ENCODE results near the gene ASB13. TPM values are rescaled to one million over a fixed set of nuclear protein-coding genes. Genes with fewer than 3 reads are reported as not detected.

The ASB13 gene
- total and polyA plus RNA-seq, 2 of the 13 experiments (the other 11 are each of a cell fraction or from before 2014, with no cell fraction given) = 9.3 to 15.4 TPM

DNA sequence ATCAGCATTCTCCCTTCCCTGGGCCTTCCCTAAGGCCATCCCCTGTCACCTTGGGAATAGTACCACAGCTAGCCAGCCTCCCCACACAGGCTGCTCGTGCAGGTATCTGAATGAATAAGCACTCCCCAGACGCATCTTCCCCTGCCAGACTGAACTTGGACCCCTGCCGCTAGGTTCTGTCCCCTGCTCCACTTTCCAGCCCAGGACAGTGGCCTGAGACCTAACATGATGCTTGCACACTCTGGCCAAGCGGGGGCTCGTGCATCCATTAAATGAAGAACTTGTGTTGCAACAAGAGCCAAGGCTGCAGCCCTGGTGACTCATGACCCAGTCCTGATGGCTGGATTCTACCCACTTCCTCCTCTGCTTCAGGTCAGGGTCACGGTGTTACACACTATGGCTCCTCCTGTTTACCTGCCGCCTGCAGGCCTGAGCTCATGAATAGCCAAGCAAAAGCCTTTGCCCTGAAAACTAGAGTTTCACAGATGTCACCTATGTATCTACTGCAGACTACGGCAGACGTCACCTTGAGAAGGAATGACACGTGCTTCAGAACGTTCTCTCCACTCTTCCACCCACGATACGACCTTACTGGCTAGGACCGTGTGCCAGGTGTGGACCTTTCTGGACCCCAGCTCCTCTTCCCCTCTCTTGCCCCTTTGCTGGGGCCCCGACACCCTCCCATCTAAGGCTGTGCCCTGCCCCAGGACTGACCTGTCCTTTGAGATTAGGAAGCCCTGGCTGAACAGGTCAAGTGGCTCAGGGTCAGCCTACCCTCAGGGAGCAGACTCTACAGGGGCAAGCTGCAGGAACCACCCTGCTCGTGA lies 6.5 kb downstream of the ASB13 start (continued):
- no peak for TF ChIP-seq TOPORS (CRISPR knock-in tag; IDR thresholded peaks at IDR 0.05)
- TF ChIP-seq, protein P1, sequence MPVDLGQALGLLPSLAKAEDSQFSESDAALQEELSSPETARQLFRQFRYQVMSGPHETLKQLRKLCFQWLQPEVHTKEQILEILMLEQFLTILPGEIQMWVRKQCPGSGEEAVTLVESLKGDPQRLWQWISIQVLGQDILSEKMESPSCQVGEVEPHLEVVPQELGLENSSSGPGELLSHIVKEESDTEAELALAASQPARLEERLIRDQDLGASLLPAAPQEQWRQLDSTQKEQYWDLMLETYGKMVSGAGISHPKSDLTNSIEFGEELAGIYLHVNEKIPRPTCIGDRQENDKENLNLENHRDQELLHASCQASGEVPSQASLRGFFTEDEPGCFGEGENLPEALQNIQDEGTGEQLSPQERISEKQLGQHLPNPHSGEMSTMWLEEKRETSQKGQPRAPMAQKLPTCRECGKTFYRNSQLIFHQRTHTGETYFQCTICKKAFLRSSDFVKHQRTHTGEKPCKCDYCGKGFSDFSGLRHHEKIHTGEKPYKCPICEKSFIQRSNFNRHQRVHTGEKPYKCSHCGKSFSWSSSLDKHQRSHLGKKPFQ (CRISPR knock-in tag; IDR thresholded peaks at IDR 0.05; ENCODE audit: insufficient replicate concordance) = no peak
- TF ChIP-seq, protein P2, sequence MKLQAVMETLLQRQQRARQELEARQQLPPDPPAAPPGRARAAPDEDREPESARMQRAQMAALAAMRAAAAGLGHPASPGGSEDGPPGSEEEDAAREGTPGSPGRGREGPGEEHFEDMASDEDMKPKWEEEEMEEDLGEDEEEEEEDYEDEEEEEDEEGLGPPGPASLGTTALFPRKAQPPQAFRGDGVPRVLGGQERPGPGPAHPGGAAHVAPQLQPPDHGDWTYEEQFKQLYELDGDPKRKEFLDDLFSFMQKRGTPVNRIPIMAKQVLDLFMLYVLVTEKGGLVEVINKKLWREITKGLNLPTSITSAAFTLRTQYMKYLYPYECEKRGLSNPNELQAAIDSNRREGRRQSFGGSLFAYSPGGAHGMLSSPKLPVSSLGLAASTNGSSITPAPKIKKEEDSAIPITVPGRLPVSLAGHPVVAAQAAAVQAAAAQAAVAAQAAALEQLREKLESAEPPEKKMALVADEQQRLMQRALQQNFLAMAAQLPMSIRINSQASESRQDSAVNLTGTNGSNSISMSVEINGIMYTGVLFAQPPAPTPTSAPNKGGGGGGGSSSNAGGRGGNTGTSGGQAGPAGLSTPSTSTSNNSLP (IDR thresholded peaks at IDR 0.05; ENCODE audit: low read depth, low read length) = peak; percentile 12; the same call in 1 of the 2 replicates
- TF ChIP-seq, protein P3, sequence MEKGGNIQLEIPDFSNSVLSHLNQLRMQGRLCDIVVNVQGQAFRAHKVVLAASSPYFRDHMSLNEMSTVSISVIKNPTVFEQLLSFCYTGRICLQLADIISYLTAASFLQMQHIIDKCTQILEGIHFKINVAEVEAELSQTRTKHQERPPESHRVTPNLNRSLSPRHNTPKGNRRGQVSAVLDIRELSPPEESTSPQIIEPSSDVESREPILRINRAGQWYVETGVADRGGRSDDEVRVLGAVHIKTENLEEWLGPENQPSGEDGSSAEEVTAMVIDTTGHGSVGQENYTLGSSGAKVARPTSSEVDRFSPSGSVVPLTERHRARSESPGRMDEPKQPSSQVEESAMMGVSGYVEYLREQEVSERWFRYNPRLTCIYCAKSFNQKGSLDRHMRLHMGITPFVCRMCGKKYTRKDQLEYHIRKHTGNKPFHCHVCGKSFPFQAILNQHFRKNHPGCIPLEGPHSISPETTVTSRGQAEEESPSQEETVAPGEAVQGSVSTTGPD (CRISPR knock-in tag; IDR thresholded peaks at IDR 0.05) = peak; percentile 58; the same call in 1 of the 2 replicates
- TF ChIP-seq SPEN (CRISPR knock-in tag; IDR thresholded peaks at IDR 0.05; ENCODE audit: low read depth) = peak; percentile 78
- peak; percentile 86 for TF ChIP-seq ZNF644 (CRISPR knock-in tag; IDR thresholded peaks at IDR 0.05; ENCODE audit: low read depth)
- no peak; the same call in 1 of the 2 replicates for TF ChIP-seq YEATS4 (CRISPR knock-in tag; IDR thresholded peaks at IDR 0.05; ENCODE audit: borderline replicate concordance)
- TF ChIP-seq KAT2B (IDR thresholded peaks at IDR 0.05; ENCODE audit: borderline replicate concordance, low read depth, low read length) = no peak
- TF ChIP-seq TOE1 (CRISPR knock-in tag; IDR thresholded peaks at IDR 0.05) = no peak
- peak; percentile 54; the same call in 1 of the 2 replicates for TF ChIP-seq SIN3A (IDR thresholded peaks at IDR 0.05; ENCODE audit: borderline replicate concordance, low read depth, low read length)
- TF ChIP-seq, protein P4, sequence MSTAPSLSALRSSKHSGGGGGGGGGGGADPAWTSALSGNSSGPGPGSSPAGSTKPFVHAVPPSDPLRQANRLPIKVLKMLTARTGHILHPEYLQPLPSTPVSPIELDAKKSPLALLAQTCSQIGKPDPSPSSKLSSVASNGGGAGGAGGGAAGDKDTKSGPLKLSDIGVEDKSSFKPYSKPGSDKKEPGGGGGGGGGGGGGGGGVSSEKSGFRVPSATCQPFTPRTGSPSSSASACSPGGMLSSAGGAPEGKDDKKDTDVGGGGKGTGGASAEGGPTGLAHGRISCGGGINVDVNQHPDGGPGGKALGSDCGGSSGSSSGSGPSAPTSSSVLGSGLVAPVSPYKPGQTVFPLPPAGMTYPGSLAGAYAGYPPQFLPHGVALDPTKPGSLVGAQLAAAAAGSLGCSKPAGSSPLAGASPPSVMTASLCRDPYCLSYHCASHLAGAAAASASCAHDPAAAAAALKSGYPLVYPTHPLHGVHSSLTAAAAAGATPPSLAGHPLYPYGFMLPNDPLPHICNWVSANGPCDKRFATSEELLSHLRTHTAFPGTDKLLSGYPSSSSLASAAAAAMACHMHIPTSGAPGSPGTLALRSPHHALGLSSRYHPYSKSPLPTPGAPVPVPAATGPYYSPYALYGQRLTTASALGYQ (CRISPR knock-in tag; IDR thresholded peaks at IDR 0.05) = 0 out of 2 replicates have a peak, but pooled peaks have one; percentile 44
- peak; percentile 58; the same call in 1 of the 3 replicates for TF ChIP-seq MXI1 (IDR thresholded peaks at IDR 0.05; ENCODE audit: borderline replicate concordance, low read depth, low read length)
- no peak for TF ChIP-seq ZFP1 (CRISPR knock-in tag; IDR thresholded peaks at IDR 0.05)
- no peak for TF ChIP-seq ZNF530 (CRISPR knock-in tag; IDR thresholded peaks at IDR 0.05; ENCODE audit: low read depth)
- TF ChIP-seq ZNF101 (CRISPR knock-in tag; IDR thresholded peaks at IDR 0.05; ENCODE audit: borderline replicate concordance, low read depth) = no peak
- no peak for TF ChIP-seq IKZF4 (CRISPR knock-in tag; IDR thresholded peaks at IDR 0.05; ENCODE audit: borderline replicate concordance, low read depth, not compliant biosample characterization)
- TF ChIP-seq, protein P5, sequence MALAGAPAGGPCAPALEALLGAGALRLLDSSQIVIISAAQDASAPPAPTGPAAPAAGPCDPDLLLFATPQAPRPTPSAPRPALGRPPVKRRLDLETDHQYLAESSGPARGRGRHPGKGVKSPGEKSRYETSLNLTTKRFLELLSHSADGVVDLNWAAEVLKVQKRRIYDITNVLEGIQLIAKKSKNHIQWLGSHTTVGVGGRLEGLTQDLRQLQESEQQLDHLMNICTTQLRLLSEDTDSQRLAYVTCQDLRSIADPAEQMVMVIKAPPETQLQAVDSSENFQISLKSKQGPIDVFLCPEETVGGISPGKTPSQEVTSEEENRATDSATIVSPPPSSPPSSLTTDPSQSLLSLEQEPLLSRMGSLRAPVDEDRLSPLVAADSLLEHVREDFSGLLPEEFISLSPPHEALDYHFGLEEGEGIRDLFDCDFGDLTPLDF (CRISPR knock-in tag; IDR thresholded peaks at IDR 0.05) = no peak
- no peak for TF ChIP-seq AKAP8 (CRISPR knock-in tag; IDR thresholded peaks at IDR 0.05)
- TF ChIP-seq, protein P6, sequence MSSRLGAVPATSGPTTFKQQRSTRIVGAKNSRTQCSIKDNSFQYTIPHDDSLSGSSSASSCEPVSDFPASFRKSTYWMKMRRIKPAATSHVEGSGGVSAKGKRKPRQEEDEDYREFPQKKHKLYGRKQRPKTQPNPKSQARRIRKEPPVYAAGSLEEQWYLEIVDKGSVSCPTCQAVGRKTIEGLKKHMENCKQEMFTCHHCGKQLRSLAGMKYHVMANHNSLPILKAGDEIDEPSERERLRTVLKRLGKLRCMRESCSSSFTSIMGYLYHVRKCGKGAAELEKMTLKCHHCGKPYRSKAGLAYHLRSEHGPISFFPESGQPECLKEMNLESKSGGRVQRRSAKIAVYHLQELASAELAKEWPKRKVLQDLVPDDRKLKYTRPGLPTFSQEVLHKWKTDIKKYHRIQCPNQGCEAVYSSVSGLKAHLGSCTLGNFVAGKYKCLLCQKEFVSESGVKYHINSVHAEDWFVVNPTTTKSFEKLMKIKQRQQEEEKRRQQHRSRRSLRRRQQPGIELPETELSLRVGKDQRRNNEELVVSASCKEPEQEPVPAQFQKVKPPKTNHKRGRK (CRISPR knock-in tag; IDR thresholded peaks at IDR 0.05) = no peak
